NCI-H1105 (cell line): ENCODE measurements around the gene TTC21B.
A peak's percentile ranks its signal among the peaks of the same experiment; 100 is the strongest.
"Not testable (repeated sequence)": the region's sequence is repeated elsewhere in the genome, so short reads cannot be mapped to it uniquely, and the experiment has no call there.

Experiments
- DNase-seq: peaks from one replicate; lab custom pipeline; 2025; lab: John Stamatoyannopoulos, UW

Gene TTC21B

GRCh38 chr2:165886487-165887146, 67.0 kb downstream of the TTC21B start:
- DNase-seq = no peak

DNA sequence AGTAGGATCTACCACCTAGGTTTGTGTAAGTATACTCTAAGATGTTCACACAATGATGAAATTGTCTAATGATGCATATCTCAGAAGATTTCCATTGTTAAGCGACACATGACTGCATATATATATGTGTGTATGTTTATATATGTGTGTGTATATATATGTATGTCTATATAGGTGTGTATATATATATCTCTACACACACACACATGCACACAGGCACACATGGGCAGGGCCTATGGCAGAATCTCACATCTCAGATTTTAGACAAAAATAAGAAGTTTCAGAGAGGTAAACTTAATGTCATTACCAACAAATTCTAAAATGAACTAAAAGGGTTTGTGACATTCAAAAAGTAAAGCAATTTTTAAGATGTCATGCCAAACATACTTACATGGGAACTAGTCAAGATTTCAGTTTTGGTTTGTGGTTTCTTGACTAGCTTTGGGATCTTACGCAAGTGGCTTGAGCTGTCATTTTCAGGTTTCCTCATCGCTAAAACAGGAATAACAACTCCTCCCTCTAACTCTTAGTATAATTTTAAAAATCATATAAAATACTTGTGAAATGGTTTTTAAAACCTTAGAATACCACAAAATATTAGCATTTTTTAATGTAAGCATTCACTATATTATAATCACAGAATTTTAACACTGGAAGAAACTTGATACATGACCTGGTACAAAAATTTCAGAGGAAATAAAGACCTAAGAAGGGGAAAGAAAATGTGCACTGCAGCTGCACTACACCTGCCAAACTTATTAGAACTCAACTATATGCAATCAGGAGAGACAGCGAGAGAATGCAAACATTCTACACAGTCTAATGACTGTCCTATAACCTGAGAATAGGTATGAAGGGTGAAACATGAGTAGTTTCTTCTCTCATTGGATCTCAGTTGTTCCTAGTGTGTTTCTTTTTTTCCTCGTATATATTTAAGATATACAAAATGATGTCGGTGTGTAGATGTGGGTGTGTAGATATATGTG, 75.7 kb downstream of the TTC21B start:
- no peak for DNase-seq

- DNase-seq = no peak
These were observed 76.9 kb downstream of the TTC21B start for GRCh38 chr2:165876712-165877111.

- no peak for DNase-seq
These were observed 77.3 kb downstream of the TTC21B start for GRCh38 chr2:165876269-165876668.

GRCh38 chr2:165874445-165875039, 79.0 kb downstream of the TTC21B start:
- peak; percentile 49 for DNase-seq

- no peak for DNase-seq
These were observed 81.3 kb downstream of the TTC21B start for GRCh38 chr2:165872101-165872791.

DNA sequence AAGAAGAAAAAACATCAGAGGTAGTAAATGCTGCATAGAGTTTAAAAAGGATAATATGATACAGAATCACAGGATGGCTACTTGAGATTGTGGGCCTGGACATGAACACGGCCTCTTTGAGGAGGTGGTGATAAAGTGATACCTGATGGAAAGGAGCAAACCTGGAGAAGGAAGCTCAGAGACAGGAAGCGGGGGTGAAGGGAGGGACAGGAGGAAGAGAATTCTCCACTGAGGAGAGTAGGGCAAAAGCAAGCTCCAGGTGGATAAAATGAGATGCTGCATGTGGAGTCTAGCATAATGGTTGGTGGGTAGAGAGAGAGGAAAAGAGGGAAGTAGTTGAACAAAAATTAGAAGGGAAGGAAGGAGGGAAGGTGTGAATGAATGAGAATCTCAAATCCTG, 82.6 kb downstream of the TTC21B start:
- no peak for DNase-seq

DNA sequence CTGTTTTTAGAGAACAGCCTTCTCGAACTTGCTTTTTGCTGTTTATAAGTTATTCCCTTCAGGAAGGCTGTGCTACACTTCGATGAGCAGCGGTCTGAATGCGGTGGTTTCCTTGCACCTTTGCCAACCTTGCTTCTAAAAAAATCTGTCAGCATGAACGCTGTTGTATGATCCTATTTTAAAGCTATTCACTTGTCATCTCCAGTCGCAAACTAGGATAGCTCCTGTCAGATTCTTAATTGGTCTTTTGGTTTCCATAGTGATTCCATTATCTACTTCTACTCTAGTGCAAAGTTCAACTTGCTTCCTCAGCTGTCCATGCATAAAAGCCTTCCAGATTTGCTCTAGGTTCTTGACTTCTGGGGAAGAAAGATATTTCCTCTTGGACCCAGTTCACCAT, 83.2 kb downstream of the TTC21B start:
- no peak for DNase-seq

GRCh38 chr2:165868211-165868610, 85.4 kb downstream of the TTC21B start:
- peak; percentile 76 for DNase-seq

- peak; percentile 10 for DNase-seq
These were observed 89.3 kb downstream of the TTC21B start for GRCh38 chr2:165864296-165864695.

DNA sequence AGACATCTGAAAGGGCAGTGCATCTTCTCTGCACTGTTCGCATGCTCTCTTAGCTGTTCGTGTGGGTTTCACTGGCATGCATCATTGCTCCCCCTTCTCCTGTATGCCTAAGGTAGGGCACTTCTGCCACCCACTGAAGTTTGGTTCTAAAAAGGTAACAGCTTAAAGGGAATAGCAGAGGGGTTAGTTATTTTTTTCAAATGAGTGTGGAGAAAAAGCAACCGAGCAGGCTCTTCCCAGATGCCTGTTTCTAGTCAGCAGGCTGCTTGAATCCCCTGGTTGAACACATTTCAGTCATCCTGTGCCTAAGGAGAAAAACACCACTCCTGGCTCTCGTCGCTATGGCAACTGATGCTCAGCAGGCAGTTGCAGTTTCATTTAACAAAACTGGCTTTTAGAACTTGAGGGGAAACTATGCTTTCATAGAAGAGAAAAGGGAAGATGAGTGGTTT, 89.7 kb downstream of the TTC21B start:
- DNase-seq = peak; percentile 45

- not testable (repeated sequence) for DNase-seq
These were observed 92.5 kb downstream of the TTC21B start for GRCh38 chr2:165861083-165861482.

DNA sequence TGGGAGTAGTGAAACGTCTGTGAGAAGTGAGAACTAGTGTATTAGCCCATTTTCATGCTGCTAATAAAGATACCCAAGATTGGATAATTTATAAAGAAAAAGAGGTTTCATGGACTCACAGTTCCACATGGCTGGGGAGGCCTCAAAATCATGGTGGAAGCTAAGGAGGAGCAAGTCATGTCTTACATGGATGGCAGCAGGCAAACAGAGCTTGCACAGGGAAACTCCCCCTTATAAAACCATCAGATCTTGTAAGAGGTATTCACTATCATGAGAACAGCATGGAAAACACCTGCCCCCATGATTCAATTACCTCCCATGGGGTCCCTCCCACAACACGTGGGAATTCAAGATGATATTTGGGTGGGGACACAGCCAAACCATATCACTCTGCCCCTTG, 93.9 kb downstream of the TTC21B start:
- DNase-seq = not testable (repeated sequence)

DNA sequence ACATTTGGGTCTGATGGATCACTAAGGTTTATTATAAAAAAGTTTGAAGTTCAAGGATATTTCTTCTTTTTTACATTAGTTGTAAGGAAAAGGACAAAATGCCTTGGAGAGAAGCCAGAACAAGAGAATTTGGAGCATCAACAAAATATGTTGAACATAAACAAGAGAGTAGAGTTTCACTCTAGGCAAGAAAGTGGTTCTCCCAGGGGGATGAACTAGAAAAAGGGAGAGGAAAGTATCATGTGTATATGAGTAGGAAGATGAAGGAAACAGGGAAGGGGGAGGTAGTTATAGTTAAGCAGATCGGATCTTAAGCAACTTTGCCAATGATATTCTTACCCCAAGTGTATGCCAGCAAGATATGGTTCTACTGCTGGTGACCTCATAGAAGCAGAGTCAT, 95.7 kb downstream of the TTC21B start:
- no peak for DNase-seq

- no peak for DNase-seq
These were observed 101.2 kb downstream of the TTC21B start for GRCh38 chr2:165852394-165852793.

- DNase-seq = no peak
These were observed 106.6 kb downstream of the TTC21B start for GRCh38 chr2:165847001-165847400.

GRCh38 chr2:165846056-165846455, 107.5 kb downstream of the TTC21B start:
- no peak for DNase-seq

DNA sequence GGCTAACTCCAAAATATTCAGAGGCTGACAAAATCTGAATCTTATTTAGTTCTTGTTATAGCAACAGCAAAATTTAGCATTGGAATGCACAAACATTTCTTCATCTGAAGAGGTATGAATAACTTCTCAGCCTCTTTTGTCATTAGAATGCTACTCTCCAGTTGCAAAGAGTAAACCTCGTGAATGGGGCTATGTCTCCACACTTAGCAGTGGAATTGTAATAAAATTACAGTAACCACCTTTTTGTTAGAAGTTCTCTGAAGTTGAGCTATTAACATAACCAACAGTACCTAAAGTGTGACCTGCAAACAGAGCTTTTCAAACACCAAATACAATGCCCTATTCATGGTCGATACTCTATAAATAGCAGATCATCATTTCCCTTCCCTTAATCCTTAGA, 109.4 kb downstream of the TTC21B start:
- DNase-seq = no peak

- DNase-seq = no peak
These were observed 110.2 kb downstream of the TTC21B start for GRCh38 chr2:165843351-165843750.

DNA sequence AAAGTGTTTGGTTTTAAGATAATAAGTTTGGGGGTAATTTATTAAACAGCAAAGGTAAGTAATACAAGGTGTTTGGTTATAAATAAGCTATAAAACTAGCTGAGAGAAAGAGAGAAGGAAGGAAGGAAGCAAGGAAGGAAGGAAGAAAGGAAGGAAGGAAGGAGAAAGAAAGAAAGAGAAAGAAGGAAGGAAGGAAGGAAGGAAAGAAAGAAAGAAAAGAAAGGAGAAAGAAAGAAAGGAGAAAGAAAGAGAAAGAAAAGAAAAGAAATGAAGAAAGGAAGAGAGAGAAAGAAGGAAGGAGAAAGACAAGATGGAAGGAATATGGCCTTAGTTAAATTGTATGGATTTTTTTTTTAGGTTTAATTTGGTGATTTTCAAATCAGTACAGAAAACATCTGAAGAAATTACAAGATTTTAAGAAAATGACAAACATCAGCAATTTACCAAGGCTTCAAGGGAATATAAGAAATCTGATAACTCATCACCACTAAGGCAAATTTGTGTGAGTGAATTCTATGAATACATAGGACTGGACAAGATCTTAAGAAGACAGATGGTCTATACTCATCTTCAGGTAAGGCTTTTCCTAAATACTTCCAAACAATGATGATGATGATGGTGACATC, 113.1 kb downstream of the TTC21B start:
- no peak for DNase-seq

- DNase-seq = no peak
These were observed 114.0 kb downstream of the TTC21B start for GRCh38 chr2:165839610-165840009.

- DNase-seq = no peak
These were observed 116.5 kb downstream of the TTC21B start for GRCh38 chr2:165837122-165837521.
